HG02610 (cell line): Measurements from ENCODE around the gene CDC42SE2.
"Not testable (repeated sequence)": the region's sequence is repeated elsewhere in the genome, so short reads cannot be mapped to it uniquely, and the experiment has no call there.

ENCODE experiments used
- ATAC-seq: cut with Tn5 transposase; IDR thresholded peaks from one replicate; pipeline ENCODE4 v1.9.1; 2021; ENCODE audit warnings: mild to moderate bottlenecking, moderate library complexity; ENCODE audit not compliant: unreplicated experiment

Gene CDC42SE2

DNA sequence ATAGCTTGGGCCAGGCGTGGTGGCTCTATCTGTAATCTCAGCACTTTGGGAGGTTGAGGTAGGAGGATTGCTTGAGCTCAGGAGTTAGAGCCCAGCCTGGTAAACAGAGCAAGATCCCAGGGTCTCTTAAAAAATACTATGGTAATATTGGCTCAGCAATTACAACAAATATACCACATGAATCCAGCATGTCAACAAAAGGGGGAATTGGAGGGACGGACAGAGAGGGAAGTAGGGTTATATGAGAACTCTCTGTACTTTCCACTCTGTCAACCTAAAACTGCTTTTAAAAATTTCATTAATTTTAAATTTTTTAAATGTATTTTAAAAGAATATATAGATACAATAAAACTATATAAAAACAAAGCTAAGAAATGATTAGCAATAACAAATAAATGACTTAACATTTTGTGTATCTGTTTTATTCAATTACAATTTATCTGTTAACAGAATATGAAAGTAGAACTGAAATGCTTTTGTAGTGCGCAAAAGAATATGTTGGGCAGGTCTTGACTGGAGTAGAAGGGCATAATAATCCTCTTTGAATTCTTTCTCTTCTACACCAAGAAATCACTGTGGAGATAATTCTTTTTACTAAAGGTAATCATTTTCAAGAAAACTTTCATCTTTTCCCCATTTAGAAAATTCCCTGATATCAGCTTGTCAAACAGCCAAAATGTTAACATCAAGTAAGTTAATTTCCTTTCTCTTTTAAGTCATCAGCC is 12.9 kb upstream of the CDC42SE2 start:
- ATAC-seq: peak; percentile 20

DNA sequence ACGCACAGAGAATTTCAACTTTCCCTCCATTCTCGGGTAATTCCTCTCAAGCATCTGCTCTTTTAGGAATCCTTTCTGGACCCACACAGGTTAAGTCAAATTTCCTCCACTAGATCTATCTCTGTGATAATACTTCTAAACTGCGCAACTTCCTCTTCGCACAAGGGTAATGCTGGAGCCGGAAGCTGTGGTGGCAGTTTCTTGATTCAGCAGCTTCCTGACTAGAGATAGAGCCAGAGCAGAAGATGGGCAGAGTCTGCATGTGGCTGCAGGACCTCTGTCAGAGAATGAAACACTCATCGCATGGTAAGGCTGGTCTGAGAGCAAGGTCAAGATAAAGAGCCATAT is 11.1 kb upstream of the CDC42SE2 start:
- peak; percentile 82 for ATAC-seq

DNA sequence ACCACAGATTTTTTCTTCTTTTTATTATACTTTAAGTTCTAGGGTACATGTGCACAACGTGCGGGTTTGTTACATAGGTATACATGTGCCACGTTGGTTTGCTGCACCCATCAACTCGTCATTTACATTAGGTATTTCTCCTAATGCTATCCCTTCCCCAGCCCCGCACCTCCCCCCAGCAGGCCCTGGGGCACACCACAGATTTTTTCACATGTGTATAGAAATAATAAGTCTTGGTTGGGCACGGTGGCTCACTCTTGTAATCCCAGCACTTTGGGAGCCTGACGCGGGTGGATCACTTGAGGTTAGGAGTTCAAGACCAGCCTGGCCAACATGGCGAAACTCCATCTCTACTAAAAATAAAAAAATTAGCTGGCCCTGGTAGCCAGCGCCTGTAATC is 9.8 kb upstream of the CDC42SE2 start:
- ATAC-seq: not testable (repeated sequence)

DNA sequence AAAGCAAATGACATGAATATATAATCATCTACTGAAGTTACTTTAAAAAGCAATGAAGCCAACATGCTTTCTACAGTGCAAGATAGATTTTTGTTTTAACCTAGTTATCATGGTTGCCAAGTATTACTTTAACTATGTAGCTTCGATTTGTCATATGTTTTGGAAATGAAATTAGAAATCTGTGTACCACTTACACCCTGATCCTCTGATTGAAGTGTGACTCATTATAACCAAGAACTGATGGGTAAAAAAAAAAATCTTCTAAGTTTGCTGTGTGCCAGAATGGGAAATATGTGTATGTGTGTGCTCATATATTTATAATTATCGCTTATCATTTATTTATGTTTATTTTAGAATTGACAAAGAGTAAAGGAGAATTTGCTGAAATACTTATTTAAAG is 9.1 kb upstream of the CDC42SE2 start:
- no peak for ATAC-seq

DNA sequence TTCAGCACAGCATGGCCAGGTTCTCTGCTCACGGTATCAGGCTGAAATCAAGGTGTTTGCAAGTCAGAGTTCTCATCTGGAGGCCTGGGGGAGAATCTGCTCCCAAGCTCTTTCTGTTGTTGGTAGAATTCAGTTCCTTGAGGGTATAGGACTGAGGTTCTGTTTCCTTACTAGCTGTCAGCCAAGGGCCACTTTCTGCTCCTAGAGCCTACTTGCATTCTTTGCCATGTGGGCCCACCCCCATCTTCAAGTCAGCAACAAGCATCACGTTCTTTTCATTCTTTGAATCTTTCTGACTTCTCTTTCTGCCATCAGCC is 7.4 kb upstream of the CDC42SE2 start:
- ATAC-seq: no peak

DNA sequence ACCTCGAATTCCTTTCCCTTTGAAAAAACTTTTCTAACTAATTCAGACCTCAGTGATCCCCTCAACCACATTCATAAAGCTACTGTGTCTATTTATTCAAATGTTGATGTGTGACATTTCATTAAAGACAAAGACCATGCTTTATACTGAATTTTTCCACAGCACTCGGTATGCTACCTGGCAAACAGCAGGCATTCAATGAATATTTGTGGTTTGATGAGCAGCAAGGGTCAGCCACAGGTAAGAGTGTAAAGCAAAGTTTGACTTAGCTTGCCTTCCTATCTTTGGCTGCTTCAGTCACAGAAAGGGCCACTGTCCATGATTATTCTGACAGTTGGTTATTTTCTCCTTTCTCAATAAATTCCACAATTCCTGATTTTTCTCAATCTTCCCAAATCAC is 5.1 kb upstream of the CDC42SE2 start:
- ATAC-seq: no peak

DNA sequence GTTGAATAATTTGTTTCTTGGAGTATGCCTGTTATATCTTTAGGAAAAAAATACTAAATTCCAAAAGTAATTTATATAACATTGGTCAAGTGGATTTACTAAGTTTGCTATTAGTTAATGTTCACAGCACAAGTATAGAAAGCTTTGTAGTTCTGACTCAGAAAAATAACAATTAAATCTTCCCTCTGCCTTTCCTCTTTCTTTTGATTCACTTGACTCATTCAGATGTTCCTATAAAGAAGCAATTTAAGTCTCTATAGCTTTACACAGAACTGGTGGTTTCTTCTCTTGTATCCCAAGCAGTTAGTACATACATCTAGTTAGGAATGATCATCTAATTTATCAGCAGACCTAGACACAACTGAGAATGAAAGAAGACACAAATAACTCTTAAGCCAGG is 4.5 kb upstream of the CDC42SE2 start:
- no peak for ATAC-seq

DNA sequence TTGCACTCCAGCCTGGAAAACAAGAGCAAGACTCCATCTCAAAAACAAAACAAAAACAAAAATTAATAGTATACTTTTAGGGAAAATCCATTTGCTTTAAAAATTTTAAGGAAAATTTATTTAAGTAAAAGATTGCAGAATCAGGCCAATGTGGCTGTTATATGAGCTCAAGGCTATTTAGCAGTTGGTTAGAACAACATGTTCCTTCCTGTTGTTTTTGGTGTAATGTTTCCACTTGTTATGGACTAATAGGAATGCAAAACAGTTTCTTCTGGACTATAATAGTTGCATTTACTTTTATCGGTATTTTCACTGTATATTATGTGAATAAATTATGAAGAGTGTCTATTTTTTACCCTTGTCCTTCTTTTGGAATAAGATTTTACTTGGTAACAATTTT is 3.0 kb upstream of the CDC42SE2 start:
- ATAC-seq: no peak

DNA sequence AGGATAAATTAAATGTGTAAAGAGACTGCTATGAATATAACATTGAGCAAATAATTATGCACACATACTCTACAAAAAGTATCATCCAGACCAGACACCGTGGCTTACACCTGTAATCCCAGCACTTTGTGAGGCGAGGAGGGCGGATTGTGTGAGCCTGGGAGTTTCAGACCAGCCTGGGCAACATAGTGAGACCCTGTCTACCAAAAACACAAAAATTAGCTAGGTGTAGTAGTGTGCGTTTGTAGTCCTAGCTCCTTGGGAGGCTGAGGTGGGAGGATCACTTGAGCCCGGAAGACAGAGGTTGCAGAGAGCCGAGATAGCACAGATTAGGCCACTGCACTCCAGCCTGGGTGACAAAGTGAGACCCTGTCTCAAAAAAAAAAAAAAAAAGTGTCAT is 2.4 kb upstream of the CDC42SE2 start:
- ATAC-seq: no peak

DNA sequence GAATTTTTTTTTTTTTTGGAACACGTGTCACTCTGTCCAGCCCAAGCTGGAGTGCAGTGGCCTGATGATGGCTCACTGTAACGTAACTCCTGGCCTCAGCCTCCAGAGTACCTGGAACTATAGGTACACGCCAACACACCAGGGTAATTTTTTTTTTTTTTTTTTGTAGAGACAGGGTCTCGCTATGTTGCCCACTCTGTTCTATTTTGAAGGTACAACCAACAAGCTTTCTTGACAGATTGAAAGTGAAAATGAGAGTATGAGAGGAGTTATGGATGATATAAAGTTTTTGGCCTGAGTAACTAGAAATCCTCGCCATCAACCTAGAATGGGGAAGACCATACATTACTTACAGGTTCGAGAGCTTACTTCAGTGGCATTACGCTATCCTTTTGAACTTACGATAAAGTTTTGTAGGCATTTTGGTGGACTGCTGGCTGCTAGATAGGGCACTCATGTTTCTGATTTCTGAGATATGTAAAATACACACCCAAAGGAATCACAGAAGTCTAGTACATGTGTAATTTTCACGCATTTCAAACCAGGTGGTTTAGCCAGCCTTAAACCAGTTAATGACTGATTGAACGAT is 806 bp upstream of the CDC42SE2 start:
- peak; percentile 5 for ATAC-seq

DNA sequence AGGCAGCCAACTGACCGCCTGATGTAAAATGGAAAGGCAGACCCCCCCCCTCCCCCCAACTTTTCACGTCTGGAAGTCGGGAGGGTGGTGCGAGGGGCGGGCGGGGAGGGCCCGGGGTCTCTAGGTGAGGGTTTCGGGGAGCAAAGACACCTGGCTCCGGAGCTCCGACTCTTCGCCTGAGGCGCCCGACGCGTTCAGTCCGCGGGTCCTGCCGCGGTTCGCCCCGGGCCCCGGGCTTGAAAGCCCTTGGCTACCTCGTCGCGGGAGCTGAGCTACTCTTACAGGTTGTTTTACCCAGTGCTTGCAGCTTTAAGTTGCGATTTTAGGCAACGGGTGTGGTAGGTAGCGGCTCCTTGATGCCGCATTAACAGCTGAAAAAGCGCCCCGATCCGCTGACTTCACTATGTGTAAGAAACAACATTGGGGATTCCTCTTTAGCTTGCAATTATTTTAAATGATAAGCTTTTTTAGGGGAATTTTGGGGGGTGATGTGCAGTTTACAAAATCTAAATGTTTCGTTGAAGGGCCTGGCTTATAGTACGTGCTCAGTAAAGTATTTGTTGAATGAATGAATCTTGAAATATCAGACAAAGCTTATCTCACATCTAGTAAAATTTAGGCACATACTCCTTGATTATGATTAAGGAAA is 722 bp downstream of the CDC42SE2 start:
- peak; percentile 2 for ATAC-seq

DNA sequence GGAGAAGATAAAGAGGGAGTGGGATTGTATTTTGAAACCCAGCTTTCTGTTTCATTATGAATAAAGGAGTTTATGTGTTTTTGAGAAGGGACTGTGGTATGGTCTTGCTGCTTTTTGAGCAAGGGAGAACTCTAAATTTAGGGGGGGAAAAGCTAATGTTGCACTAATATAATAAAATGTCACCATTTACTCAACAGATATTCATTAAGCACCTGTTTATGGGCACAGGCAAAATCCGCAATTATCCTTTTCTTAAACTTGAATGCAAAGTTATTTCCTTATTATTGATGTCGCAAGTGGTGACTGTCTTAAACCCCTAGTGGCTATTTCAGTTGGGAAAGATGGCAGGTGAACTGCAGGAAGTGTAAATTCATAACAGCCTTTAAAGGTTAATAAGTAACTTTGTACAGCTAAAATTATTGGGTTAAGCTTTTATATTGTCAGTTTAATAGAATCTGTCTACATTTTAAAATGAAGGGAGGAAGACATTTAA is 1.5 kb downstream of the CDC42SE2 start:
- ATAC-seq: peak; percentile 26

DNA sequence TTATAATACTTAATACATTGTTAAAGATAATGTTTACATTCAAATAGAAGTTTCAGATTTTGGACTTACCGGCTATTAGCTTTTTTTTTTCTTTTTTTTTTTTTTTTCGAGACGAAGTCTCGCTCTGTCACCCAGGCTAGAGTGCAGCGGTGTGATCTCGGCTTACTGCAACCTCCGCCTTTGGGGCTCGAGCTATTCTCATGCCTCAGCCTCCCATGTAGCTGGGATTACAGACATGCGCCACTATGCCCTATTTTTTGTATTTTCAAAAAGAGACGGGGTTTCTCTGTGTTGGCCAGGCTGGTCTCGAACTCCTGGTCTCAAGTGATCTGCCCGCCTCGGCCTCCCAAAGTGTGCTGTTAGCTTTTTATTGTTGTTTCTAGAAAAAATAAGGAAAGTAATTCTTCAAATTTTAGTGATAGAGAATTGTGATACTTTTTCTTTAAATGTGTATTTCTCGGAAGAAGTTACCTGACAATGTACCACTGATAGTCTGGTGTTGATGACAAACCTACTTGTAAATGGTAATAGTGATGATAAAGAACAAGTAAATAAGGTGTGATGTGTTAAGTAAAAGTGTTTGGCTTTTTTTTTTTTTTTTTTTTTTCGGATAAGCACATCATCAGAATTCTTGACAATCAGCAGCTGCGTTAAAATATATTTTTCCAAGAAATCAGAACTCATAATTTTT is 2.7 kb downstream of the CDC42SE2 start:
- no peak for ATAC-seq

DNA sequence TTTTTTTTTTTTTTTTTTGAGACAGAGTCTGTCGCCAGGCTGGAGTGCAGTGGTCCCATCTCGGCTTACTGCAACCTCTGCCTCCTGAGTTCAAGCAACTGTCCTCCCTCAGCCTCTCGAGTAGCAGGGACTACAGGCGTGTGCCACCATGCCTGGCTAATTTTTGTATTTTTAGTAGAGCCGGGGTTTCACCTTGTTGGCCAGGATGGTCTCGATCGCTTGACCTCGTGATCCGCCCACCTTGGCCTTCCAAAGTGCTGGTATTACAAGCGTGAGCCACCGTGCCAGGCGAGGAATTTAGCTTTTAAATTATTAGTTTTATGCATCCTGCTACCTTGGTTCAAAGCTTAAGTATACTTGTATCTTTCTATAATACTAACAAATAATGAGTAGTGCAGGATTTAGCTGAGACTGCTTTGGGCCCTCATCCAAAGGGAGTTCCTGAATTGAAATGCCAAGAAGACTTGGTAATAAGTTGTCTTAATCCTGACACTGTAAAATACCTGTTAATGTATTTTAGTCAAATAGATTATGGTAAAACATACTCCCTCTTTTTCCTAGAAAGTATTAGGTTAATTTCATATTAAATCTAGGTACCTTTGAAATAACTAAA is 5.0 kb downstream of the CDC42SE2 start:
- no peak for ATAC-seq

DNA sequence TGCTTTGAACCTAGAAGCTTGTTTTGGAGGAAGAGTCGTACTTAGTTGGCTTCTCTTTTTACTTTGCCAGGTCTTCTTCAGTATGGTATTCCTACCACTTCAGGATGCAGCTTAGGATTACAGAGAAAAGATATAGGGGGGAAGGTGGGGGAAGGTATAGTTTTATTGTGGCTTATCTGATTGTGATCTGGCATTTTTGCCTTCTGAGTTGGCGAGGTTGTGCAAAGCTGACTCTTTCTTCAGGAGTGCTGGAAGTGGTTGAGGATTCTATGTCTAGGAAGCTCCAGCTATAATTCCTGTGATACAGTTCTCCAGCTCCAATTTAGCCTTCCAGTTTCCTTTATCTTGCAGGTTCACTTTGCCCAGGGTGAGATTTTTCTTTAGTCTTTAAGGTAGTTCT is 7.0 kb downstream of the CDC42SE2 start:
- no peak for ATAC-seq

DNA sequence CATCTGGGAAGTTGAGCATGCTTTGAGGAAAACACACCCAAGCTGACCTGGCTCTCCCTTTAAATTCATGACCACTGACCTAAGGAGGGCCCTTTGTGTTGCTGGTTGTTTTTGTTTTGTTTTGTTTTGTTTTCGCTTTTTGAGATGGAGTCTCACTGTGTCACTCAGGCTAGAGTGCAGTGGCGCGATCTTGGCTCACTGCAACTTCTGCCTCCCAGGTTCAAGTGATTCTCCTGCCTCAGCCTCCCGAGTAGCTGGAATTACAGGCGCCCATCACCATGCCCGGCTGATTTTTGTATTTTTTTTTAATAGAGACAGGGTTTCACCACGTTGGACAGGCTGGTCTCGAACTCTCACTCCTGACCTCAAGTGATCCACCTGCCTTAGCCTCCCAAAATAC is 8.0 kb downstream of the CDC42SE2 start:
- not testable (repeated sequence) for ATAC-seq

DNA sequence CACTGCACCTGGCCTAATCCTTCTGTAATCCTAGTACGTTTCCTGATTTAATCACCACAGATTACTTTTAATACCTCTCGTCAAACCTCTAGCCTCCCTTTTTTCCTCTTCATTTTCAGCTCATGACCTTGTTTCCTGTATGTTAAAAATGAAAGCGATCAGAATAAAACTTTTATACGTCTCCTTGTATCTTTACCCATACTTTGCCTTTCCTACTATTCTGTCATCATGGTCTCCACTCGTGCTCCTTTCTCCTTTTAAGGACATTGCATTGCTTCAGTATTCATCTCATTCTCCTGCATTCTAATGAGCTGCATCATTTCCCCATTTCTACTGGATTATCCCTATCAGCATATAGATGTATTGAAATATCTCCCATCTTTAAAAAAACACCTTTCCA is 8.5 kb downstream of the CDC42SE2 start:
- ATAC-seq: peak; percentile 49

DNA sequence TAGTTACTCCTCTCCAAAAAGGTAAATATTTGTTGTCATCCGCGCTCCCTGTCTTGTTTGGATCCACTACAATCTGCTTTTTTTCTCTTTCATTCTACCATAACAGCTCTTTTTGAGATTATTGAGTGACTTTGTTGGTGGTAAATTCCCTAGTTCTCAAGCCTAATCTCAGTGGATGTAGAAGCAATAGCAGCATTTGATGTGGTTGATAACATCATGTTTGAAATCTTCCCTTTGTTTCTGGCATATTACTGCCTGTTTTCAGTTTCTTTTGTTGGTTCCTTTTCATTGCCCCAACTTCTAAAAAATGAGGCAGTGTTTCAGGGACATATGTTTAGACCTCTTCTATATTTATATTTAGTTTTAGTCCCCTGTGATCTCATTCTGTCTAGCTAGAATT is 8.9 kb downstream of the CDC42SE2 start:
- ATAC-seq: peak; percentile 56

DNA sequence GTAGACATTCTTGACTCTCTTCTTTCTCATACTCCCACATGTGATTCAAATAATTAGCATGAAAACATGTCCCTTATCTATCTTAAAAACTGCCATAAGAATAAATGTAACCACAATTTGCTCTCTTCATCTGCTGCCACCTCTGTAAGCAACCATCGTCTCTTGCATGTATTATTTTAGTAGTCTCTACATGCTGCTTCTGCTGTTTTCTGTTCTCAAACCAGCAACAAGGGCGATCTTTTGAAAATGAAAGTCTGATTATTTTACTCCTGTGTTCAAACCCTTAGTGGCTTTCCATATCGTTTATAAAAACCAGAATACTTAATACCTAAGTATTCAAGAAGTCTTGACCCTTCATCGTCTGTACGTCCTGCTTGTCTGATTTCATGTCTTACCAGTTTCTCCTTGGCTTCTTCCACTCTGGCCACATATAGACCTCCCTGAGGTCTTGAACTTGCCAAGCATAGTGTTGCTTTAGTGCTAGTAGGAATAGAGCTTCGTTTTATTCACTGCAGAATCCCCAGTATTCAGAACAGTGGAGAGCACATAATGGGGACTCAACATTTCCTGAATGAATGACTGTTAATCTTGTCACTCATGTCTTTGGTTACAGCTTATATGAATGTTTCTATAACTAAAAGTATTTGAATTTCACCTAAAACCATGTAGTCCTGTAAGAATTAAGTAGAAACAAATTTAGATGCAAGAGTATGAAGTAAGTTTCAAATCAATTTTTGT is 10.6 kb downstream of the CDC42SE2 start:
- no peak for ATAC-seq

DNA sequence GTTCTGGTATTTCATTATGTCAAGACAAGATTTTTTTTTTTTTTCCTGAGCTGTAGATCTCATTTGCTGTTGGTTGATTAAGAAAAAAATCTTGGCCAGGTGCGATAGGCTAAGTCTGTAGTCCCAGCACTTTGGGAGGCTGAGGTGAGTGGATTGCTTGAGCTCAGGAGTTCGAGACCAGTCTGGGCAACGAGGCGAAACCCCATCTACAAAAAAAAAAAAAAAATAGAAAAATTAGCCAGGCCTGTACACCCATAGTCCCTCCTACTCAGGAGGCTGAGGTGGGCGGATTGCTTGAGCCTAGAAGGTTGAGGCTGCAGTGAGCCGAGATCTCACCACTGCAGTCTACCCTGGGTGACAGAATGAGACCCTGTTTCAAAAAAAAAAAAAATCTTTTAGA is 12.2 kb downstream of the CDC42SE2 start:
- no peak for ATAC-seq

DNA sequence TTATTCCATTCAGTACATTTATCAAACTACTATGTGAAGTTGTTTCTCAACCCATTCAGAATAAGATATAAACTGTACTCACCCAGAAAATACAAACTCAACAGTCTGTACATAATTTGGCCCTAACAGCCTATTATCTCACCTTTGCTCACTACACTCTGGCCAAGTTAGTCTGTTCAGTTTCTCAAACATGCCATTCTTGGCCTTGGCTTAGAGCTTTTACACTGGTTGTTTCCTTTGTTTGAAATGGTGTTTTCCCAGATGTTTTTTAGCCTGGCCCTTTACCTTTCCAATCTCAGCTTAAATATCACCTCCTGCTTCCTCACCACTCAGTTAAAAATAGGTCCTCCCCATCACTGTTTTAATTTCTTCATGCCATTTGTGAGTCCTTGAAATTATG is 13.6 kb downstream of the CDC42SE2 start:
- no peak for ATAC-seq
